Measurements from ENCODE around the gene PCCA.

DNA sequence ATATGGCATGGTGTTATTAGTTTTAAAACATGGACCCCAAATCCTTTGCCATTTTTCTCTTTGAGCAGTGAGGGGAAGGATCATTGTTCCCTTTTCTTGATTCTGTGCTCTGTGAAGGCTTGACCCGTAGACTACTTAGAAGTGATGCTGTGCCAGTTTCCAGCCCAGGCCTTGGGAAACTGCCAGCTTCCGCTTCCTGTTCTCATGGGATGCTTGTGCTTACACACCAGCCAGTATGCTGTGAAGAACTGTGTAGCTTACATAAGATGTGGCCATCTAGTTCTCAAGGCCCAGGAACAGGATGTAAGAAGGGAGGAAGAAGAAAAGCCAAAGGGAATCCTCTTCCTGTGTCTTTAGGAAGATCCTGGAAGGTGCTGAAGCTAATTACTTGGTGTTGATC lies 180.9 kb downstream of the PCCA start:
- TF ChIP-seq CTCF (conservative IDR thresholded peaks at IDR 0.05; ENCODE audit: low read depth in 2 of 2) (no peak), EZH2 (IDR thresholded peaks at IDR 0.05; ENCODE audit: low read depth, unreplicated experiment) (no peak), EZH2phosphoT487 (IDR thresholded peaks at IDR 0.05; ENCODE audit: unreplicated experiment) (no peak), JUNB (IDR thresholded peaks at IDR 0.05; ENCODE audit: unreplicated experiment) (no peak)
- TF ChIP-seq, protein P1, sequence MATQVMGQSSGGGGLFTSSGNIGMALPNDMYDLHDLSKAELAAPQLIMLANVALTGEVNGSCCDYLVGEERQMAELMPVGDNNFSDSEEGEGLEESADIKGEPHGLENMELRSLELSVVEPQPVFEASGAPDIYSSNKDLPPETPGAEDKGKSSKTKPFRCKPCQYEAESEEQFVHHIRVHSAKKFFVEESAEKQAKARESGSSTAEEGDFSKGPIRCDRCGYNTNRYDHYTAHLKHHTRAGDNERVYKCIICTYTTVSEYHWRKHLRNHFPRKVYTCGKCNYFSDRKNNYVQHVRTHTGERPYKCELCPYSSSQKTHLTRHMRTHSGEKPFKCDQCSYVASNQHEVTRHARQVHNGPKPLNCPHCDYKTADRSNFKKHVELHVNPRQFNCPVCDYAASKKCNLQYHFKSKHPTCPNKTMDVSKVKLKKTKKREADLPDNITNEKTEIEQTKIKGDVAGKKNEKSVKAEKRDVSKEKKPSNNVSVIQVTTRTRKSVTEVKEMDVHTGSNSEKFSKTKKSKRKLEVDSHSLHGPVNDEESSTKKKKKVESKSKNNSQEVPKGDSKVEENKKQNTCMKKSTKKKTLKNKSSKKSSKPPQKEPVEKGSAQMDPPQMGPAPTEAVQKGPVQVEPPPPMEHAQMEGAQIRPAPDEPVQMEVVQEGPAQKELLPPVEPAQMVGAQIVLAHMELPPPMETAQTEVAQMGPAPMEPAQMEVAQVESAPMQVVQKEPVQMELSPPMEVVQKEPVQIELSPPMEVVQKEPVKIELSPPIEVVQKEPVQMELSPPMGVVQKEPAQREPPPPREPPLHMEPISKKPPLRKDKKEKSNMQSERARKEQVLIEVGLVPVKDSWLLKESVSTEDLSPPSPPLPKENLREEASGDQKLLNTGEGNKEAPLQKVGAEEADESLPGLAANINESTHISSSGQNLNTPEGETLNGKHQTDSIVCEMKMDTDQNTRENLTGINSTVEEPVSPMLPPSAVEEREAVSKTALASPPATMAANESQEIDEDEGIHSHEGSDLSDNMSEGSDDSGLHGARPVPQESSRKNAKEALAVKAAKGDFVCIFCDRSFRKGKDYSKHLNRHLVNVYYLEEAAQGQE (IDR thresholded peaks at IDR 0.05; ENCODE audit: unreplicated experiment) = no peak

Measured in GM23338 (cell line).